Epithelial cell of proximal tubule (primary cell): ENCODE results near the gene RNF151. TPM values are rescaled to one million over a fixed set of nuclear protein-coding genes. Genes with fewer than 3 reads are reported as not detected.

Source experiments
- DNase-seq: peaks from one replicate; pipeline ENCODE4 v3.0.0-alpha.2; 2011; ENCODE audit warnings: low read depth
- H3K4me3 ChIP-seq: 2 replicates; pipeline ENCODE4 v1.5.1; 2011; ENCODE audit warnings: low read depth, mild to moderate bottlenecking, low read length
- CTCF ChIP-seq: conservative IDR thresholded peaks from 2 replicates; pipeline ENCODE4 v1.5.1; 2012; ENCODE audit warnings: low read depth, mild to moderate bottlenecking, low read length
- total RNA-seq: library from RNA; depleted of rRNA; stranded (reverse); fragments of >200 nt; gene quantifications from 2 replicates; pipeline ENCODE4 v1.2.3, GENCODE V29; 2015

RNF151 gene
- total RNA-seq, 1 donor from 2014 or later, result not detected

- H3K4me3 ChIP-seq, result no peak overlapping the region
- no peak for TF ChIP-seq CTCF
- DNase-seq, result no peak
Measured at GRCh38 chr16:2004795-2005517, 38.3 kb downstream of the RNF151 start.

GRCh38 chr16:2005646-2006045, 39.0 kb downstream of the RNF151 start:
- TF ChIP-seq CTCF, result no peak
- no peak overlapping the region for H3K4me3 ChIP-seq
- DNase-seq, result no peak

- no peak overlapping the region for H3K4me3 ChIP-seq
- no peak for DNase-seq
Measured at GRCh38 chr16:2006317-2006716, 39.7 kb downstream of the RNF151 start.

GRCh38 chr16:2007081-2007836, 40.6 kb downstream of the RNF151 start:
- no peak for DNase-seq
- TF ChIP-seq CTCF, result no peak
- H3K4me3 ChIP-seq, result no peak overlapping the region

More at GRCh38 chr16:2006317-2006716, 39.7 kb downstream of the RNF151 start:
- TF ChIP-seq CTCF, result no peak

- TF ChIP-seq CTCF, result no peak
- peak overlapping the region; percentile 85 for H3K4me3 ChIP-seq
- no peak for DNase-seq
Measured at GRCh38 chr16:2008009-2008526, 41.4 kb downstream of the RNF151 start.

GRCh38 chr16:2008631-2009163, 42.0 kb downstream of the RNF151 start:
- DNase-seq, result no peak
- no peak for TF ChIP-seq CTCF
- H3K4me3 ChIP-seq, result peak overlapping the region; percentile 85
